ENCODE measurements around the gene S100A7.
A peak's percentile ranks its signal among the peaks of the same experiment; 100 is the strongest.

The S100A7 gene

DNA sequence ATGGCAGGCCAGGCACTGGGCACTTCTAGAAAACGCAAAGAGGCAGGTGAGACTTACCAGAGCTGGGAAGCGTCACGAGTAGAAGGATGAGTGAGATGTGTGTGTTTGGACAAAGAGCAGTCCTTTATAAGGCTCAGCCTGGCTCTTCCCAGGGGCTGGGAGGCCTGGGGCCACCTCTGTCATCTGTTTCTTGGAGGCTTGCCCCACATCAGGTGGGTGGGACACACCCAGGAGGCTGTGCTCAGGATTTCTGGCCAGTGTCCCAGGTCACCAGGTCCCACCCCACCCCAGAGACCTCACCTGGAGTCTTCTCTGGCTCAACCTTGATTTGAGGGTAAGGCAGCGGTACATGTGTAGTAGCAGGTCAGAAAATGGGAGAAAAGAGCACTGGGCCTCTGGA is at the start of gene S100A7:
Gene S100A7 (minus strand): TSS at position 101 of the 400 bp plus-strand sequence. CDS start 1,638 bp downstream, outside the sequence.
- DNase-seq (ENCODE audit: low read depth in 2 of 2), result no peak

DNA sequence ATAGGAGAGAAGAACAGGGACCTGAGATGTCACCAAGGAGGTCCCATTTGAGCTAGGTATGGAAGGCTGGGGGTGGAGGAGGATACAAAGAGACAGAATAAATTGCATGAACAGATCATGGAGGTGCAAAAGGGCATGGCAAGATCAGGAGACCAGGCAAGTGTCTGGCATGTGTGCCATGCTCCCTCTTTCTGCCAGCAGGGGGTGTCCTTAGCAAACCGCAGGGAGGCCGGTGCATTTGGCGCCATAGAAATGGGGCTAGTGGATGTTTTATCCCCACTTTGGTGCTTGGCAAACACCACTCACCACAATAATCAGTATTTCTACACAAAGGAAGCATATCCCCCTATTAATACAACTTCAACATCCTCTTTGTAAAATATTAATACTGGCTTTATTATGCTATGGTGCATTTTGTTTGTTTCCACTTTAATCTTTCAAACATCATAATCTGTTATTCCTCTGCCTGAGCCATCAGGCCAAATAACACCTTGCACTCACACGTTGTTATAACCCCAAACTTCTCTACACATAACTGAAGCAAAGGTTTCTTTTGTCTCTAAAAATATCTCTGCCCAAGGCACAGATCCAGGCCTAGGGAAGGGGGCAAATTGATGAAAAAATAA is 49.4 kb upstream of the S100A7 start:
- peak; percentile 69 to 75 for DNase-seq (ENCODE audit: low read depth in 2 of 2)

DNA sequence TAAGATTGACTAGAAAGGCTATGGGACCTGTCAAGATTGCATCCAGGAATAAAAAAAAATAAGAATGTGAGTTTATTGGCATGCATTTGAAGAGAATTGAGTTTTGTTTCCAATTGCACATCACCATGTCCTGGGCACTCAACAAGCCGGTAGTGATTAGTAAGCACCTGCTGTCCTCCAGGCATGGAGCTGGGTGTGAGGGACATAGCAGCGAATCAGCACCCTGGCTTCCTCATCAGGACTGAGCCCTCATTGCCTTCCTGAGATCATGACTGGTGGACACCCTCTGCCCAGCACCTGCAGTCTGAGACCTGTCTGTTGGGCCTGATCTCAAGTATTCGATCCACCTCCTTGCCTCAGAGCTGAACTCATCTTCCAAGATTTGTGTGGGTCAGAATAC is 48.6 kb upstream of the S100A7 start:
- DNase-seq (ENCODE audit: low read depth in 2 of 2), result no peak

DNA sequence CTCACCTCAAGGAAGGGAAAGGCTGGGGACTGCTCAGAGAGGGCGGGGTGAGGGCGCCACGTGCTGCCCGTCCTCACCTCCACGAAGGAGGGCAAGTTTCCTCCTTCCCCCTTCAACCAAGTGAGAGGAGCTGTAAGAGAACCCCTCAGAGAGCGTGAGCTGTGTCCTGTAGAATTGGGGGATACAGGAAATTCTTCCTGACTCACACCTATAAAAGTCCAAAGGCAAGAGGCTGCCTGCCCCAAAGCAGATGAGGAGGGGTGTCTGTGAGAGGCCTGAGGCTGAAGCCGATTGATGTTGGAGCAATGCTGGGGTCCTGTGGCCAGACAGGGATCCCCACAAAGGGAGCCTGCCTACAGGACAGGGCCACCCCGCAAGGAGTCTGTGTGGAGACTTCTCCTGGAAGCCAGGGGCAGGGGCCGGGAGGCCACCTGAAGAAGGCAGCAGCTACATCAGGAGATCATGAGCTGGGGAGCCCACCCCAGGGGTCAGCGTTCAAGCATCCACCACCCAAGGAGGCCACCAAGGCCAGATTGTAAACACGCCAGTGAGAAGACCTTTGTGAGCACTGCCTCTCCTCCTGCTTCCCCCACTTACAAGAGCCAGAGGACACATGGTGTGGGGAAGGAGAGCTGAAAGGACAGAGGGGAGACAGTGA is 47.6 kb upstream of the S100A7 start:
- no peak for DNase-seq (ENCODE audit: low read depth in 2 of 2)

DNA sequence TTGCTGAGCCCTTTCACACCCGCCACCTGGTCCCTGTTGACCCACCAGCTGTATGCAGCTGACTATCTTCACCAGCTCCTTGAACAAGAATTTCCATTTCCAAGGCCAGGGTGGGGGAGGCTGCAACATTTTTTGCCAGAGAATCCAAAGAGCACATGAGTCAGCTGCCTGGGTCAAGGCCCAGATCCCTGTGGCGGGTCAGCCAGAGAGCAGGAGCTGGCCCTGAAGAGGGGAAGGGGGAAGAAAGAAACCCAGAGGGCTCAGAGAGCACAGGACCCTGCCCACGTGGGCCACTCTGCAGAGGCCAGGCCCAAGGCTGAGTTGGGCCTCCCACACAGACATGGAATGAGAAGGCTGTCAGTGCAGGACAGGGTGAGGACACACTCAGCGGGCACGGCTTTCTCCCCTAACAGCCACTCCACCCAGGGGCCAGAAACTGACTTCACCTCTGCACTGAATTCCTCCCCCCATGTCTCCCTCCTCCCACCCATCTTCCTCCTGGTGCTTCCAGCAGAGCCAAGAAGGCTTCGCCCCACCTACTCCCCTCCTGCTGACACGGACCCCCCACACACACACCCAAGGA is 46.5 kb upstream of the S100A7 start:
- no peak for DNase-seq (ENCODE audit: low read depth in 2 of 2)

DNA sequence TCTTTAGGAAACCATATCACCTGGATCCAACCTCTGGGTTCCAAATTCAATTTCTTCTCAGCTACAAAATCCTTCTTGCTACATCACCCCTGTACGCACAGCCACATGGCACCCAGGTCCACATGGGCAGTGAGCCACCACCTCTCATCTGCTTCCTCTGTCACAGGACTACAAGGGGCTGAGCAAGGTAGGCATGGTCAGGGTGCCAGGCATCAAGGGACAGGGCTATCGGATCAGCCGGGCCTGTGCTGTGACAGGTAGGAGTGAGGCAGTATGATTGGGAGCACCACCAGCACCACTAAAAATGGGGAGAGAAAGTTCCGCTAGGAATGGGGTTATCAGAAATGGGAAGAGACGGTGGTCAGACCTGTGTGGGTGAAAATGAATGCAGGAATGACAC is 45.9 kb upstream of the S100A7 start:
- DNase-seq (ENCODE audit: low read depth in 2 of 2), result no peak

DNA sequence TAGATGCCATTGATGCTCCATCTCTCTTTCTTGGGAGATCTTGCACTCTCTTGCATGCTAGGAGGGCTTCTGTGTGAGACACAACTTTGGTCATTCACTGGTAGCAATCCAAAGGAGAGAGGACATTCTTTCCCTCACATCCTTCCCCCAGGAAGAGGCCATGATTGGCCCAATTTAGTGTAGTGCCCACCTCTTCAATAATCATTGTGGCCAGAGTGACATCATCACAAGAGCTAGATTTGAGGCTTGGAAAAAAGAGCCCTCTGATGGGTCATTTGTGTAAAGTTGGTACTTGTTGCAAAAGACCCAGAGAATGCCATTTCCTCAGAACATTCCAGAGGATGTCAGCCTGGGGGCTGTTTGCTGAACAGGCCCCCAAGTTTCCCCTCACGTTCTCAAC is 45.1 kb upstream of the S100A7 start:
- no peak for DNase-seq (ENCODE audit: low read depth in 2 of 2)

DNA sequence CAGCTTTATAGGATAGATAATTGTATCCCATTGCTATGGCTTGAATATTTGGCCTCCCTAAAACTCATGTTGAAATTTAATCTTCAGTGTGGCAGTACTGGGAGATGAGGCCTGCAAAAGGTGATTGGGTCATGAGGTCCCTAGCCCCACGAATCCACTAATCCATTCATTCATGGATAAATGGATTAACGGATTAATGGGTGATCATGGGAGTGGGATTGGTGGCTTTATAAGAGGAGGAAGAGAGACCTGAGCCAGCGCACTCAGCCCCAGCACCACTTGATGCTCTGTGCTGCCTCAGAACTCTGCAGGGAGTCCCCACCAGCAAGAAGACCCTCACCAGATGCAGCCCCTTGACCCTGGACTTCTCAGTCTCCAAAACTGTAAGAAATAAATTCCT is 43.3 kb upstream of the S100A7 start:
- no peak for DNase-seq (ENCODE audit: low read depth in 2 of 2)

DNA sequence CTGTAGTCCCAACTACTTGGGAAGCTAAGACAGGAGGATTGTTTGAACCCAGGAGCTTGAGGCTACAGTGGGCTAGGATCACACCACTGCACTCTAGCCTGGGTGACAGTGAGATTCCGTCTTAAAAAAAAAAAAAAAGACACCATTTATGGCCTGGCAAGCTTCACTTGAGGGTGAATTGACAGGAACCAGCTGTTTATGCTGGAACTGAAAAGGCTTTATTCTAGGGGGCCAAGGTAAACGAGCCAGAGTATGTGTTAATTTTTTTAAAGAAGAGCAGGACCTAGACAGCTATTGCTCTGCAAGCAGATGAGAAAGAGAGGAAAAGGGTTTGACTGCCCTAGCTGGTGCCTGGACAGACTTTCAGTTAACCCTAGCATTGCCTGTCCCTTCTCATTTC is 38.3 kb upstream of the S100A7 start:
- no peak for DNase-seq (ENCODE audit: low read depth in 2 of 2)

DNA sequence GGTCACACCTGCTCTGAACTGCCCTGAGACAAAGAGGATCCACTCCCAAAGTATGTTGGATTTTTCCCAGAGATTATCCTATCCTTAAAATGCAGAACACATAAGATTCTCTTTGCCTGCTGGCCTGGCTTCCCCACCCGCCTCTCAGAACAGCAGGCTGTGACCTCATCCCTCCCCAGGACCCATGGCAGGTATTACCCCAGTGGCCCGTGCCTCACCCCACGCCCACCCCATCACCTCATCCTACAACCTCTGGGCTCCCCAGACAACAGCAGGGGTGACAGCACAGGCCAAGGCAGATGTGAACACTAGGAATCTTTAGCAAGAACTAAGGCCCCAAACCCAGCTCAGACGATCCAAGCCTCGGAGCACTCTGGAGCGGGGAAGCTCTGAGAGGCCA is 35.1 kb upstream of the S100A7 start:
- no peak for DNase-seq (ENCODE audit: low read depth in 2 of 2)

DNA sequence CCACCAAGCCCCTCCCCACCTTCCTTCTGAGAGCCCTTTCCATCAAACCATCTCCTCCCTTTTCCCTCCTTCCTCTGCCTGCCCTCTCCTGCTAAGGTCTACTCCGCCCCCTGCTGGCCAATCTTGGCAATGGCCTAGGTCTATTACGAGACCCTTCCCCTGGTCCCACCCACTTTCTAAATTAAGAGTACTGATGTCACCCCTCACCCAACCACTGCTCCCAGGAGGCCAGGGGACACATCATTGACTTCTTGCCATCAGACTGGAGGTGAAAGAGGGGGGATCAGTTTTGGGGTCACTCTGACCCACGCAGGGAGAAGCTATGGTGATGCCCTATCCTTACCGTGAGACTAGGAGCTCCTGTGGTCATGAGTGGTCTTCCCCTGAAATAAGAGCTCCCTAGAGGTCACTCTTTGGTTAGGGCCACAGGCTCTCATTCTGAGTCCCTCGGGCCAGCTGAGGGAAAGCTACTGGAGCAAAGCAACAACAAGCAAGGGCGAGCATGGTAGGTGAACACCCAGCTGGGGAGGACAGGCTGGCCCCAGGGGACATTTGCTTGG is 34.6 kb upstream of the S100A7 start:
- DNase-seq (ENCODE audit: low read depth in 2 of 2), result peak; percentile 74 to 92

DNA sequence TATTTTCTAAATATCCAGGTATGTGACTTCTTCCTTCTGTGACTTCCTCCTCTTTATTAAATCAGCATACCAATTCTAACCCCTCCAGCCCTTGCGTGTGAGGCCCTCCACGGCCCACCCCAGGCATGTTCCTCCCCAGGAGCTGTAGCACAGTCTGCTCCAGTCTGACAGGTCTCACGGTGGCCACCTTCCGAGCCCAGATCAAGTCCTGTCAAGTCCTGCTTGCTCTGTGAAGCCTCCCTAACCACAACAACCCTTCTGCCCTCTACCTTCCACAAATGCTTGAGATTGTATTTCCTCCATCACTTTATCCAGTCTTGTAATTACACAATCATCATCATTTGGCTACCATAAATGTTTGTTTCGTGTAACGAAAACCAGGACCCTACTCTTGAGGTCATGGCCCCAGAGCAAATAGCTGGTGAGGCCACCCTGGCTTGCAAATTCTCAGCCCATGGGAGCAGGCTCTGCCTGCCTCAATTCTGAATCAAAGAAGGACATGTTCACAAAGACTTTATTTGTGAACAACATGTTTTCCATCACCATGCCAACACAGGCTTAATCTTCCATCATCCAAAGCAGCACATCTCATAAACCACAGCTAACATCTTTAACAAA is 33.0 kb upstream of the S100A7 start:
- no peak for DNase-seq (ENCODE audit: low read depth in 2 of 2)

DNA sequence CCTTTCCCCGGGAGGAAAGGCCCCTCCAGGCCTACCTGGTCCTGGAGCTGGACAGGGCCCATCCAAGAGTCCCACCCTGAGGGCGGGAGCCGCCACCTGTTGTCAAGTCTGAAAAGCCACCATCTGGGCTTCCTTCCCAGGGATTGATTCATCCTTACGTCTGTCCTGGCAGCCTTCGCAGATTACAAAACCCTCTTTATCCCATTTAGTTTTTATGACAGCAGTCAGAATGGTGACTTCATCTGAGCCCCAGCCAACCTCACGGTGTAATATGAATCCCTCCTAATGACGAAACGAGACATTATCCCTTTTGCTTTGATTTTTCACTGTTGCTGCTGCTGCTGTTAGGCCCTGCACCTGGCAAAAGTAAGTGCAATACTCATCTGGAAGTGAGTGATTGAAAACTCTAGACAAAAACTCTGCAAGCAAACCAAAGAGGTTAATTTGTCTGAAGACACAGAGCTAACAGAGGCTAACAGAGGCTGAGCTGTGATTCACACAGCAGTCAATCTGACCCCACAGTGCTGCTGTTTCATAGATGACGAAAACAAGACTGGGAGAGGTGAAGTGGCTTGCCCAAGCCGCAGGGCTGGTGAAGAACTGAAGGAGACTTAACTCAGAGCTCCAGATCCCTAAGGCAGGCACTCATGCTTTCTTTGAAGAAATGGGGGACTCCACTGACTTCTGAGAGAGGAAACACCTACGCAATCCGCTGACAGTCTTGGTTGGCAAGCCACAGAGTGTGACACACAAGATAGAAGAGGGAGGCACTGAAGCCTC is 30.0 kb upstream of the S100A7 start:
- no peak for DNase-seq (ENCODE audit: low read depth in 2 of 2)

DNA sequence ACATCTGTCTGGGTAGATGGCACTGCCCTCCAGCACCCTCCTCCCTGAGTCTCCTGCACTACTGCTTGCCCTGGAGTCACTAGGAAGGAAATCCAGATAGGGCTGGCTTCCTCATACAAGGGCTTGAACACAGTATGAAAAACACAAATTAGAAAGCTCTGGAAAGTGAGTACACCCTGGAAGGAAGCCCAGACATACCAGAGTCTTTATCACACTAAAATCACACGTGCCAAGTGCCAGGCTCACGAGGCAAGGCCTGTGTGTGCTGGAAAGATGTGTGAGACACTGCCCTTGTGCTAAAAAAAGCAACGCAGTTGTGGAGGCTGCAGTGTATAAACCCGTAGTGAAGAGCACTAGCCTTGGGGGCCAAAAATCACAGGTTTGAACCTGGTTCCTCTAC is 28.3 kb upstream of the S100A7 start:
- DNase-seq (ENCODE audit: low read depth in 2 of 2), result no peak

DNA sequence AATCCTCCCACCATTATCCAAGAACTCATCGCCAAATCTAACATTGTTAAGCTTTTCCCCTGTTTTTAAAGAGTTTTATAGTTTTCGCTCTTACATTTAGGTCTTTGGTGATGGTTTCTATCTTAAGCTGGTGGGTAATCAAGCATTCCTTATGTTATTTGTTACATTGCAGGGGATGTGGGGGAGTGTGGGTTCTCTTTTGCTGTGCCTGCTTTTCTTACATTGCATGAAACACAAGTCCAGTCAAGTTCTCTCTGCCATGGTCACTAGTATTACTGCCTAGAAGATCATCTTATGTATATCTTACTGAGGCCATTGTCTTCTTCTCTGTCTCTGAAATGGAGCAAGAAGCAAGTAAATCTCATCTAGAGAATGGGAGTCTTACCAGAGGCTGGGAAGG is 27.3 kb upstream of the S100A7 start:
- no peak for DNase-seq (ENCODE audit: low read depth in 2 of 2)

DNA sequence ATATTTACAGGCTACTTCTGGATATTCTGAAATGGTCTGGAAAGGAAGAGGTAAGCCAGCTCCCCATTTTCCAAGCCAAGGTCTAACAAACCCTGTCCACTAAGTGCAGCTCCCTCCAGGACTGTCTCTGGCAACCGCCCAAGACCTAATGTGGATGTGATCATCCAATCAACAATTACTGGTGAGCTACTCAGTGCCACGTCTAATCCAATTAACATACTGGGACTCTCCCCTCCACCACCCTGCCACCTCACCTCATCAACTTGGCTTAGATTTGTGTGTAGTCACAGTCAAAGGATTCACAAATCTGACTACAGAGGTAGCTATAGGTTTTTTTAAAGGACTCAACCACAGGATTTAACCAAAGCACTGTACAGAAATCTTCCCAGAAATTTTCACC is 25.4 kb upstream of the S100A7 start:
- no peak for DNase-seq (ENCODE audit: low read depth in 2 of 2)

DNA sequence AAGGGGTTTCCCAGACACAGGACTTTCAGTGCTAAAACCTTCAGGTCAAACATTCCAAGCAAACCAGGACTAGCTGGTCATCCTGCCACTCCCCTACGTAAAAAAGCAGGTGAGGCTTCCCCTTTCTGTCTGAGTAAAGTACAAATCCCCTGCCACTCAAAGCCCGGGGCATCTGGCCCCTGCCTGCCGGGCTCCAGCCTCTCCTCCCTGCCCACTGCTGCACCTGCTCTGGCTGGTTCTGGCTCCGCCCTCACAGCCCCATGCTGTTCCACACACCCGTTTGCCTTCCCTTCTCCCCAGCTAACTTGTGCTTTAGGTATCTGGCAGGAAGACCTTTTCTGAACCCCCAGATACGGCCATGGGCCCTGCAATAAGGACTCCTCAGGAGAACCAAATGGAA is 23.3 kb upstream of the S100A7 start:
- DNase-seq (ENCODE audit: low read depth in 2 of 2), result no peak

DNA sequence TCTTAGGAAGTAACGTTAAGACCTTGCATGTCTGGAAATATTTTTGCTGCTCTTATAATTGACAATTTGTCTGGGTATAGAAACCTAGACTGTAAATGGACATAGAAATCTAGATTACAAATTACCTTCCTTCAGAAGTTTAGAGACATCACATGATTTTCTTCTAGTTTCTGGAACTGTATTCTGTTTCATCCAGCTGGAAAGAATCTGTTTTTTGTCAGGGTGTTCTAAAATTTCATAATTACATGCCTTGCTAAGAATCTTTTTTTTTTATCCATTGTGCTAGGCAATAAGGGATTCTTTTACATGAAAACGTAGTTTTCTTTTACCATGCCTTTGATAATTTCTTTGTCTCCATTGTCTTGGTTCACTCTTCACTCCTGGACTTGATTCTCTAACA is 20.7 kb upstream of the S100A7 start:
- no peak for DNase-seq (ENCODE audit: low read depth in 2 of 2)

DNA sequence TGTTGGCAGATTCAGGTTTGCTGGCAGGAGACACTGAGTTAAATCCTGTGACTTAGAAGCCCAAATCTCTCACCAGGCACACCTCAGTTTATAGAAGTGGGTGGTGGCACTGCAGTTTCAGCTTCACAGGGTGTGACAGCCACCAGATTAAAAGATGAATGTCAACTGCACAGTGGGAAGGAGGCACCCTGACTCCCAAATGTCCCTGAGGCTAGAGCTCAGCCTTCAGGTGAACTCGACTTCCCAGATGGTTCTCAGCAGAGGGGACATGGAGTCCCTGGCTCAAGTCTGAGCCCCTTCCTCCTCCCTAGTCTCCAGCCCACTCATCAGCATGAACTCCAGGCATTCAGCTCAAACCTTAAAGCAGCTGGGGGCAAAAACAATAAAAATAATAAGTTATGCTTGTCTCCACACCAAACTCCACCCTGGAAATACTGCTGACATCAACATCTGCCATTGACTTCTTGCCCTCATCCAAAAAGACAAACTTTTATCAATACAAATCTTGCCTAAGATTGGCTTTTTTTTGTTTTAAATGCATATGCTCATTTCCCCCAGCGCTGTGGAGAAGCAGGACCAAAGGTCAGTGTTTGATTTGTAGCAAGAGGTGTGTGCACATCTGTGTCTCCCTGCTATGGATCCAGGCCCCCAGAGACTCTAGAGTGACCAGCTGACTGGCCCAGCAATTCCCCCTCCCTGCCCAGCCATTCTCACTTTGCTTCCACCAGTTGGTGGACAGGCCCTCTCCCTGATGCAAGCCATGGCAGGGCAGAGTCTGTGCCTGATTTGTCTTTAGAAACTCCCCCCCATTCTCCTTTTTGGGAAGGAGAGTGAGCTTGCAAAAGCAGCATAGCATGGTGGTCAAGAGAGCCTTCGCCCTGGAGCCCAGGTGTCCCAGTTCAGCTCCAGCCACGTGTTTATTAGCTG is 18.5 kb upstream of the S100A7 start:
- DNase-seq (ENCODE audit: low read depth in 2 of 2), result no peak

DNA sequence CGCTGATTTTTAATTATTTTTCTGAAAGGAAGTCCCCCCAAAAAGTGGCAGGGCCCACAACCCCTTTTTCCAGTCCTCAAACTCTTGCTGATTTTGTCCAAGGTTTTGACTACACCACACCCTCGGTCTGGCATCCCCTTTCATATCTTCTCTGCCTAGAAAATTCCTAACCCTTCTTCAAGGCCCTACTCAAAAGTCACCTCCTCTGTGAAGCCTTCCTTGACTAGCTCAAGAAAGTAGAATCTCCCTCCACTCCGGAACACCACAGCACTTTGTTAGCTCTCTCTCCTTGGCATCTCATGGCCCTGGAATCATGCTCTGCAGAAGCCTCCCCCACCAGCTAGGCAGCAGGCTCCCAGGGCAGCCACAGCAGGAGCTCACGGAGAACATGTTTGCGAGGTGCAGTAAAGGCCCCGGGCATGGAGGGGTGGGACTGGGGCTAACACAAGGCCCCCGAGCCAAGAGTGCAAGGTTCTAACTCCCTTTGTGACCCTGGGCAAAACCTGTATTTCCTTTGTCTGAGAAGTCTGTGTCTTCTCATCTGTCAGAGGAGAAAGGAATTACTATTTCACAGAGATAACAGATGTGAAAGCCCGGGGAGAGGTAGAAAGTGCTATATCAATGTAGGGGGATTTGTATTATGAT is 17.7 kb upstream of the S100A7 start:
- no peak for DNase-seq (ENCODE audit: low read depth in 2 of 2)
